Lower leg skin (tissue), 3 donors: ENCODE data around the gene NOX4.

ENCODE experiments used
- CTCF ChIP-seq, 3 donors: fragments of 450-650 bp; IDR thresholded peaks; one replicate each; pipeline ENCODE4 v1.5.1; 2016; ENCODE audit warnings: antibody characterized with exemption in 3 of 3, mild to moderate bottlenecking in 3 of 3, moderate library complexity in 2 of 3
- POLR2A ChIP-seq, 2 donors: fragments of 450-650 bp; IDR thresholded peaks; one replicate each; pipeline ENCODE4 v1.6.1; 2016 to 2017; ENCODE audit warnings: antibody characterized with exemption in 2 of 2, mild to moderate bottlenecking in 1 of 2, moderate library complexity in 1 of 2

GRCh38 chr11:89508544-89508943 lies 17.4 kb upstream of the NOX4 start:
- TF ChIP-seq POLR2A (IDR thresholded peaks at IDR 0.05) = no peak
- TF ChIP-seq CTCF (IDR thresholded peaks at IDR 0.05) = no peak
